Subcutaneous adipose tissue (tissue), 4 donors: ENCODE results near the gene POR. TPM values are rescaled to one million over a fixed set of nuclear protein-coding genes. Genes with fewer than 3 reads are reported as not detected.

Experiments
- CTCF ChIP-seq: fragments of 450-650 bp; IDR thresholded peaks from one replicate; pipeline ENCODE4 v1.5.1; 2016; ENCODE audit warnings: low read depth, mild to moderate bottlenecking, control low read depth, antibody characterized with exemption, moderate library complexity
- total RNA-seq, 4 donors: library from RNA; depleted of rRNA; stranded (reverse); fragments of >200 nt; gene quantifications; one replicate each; pipeline ENCODE4 v1.1.0, GENCODE V29; 2016

POR gene
- total RNA-seq, 4 donors from 2014 or later = 72.2 to 107 (median 79.5) TPM

GRCh38 chr7:75880242-75880641 is 34.7 kb upstream of the POR start:
- TF ChIP-seq CTCF = no peak

- TF ChIP-seq CTCF = no peak
Observed at GRCh38 chr7:75881436-75882095, 33.4 kb upstream of the POR start.

GRCh38 chr7:75884476-75884875 is 30.5 kb upstream of the POR start:
- TF ChIP-seq CTCF = no peak

GRCh38 chr7:75885036-75885435 is 29.9 kb upstream of the POR start:
- TF ChIP-seq CTCF = no peak

GRCh38 chr7:75887669-75888369 is 27.1 kb upstream of the POR start:
- TF ChIP-seq CTCF = no peak

GRCh38 chr7:75888464-75889222 is 26.3 kb upstream of the POR start:
- TF ChIP-seq CTCF = no peak

GRCh38 chr7:75889223-75889825 is 25.6 kb upstream of the POR start:
- no peak for TF ChIP-seq CTCF
